ENCODE results near the gene GSS. TPM values are rescaled to one million over a fixed set of nuclear protein-coding genes. Genes with fewer than 3 reads are reported as not detected.

The GSS gene
- total RNA-seq, 4 donors from 2014 or later, result 28.8 to 61.6 (median 47.0) TPM

DNA sequence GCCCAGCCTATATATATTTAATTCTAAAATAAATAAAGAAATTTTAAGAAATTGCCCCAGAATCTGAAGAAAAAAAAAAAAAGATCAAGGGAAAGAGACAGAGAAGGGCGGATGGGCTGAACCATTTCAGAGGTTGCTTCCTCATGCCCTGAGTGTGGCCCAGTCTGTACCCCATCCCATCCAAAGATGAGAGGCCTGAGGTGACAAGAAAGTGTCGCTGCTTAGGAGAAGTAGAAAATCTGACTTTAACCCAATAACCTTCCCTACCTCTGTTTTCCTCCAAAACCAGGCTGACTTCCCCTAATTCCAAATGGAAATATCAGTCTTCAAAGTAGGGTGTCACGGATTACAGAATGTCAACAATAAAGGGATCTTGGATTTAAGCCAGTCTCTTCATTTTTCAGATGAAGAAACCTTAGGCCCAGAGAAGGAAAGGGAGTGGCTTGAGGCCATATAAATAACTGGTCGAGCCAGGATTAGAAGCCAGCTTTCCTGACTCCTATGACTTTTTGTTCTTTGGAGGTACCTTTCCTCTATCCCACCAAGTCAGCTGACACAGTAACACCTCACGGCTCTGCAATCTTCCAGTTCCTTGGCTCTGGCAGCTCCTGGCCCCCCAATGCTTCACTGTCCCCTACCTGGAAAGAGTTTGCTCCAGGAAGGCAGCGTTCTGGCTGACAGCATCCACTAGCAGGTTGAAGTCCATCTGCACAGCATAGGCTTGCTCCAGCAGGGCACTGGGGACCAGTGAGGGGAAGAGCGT is 10.1 kb downstream of the GSS start:
- Histone ChIP-seq H3K27me3 (no peaks in the 10 kb centered on the region), H3K27ac (no peak overlapping the region), H3K4me3 (no peak overlapping the region), H3K9me3 (no peaks in the 10 kb centered on the region), H3K4me1 (no peaks in the 10 kb centered on the region), H3K36me3 (peaks cover 0 to 64% (median 7%) of the 10 kb centered on the region in 3 donors)
- WGBS, 2 donors, result 82 to 86% methylated on average over 7 of the region's 7 CpGs
- DNase-seq (ENCODE audit: low spot score in 2 of 2), result no peak
- TF ChIP-seq POLR2A (IDR thresholded peaks at IDR 0.05) (no peak), EP300 (IDR thresholded peaks at IDR 0.05) (no peak)
- TF ChIP-seq, protein P1, sequence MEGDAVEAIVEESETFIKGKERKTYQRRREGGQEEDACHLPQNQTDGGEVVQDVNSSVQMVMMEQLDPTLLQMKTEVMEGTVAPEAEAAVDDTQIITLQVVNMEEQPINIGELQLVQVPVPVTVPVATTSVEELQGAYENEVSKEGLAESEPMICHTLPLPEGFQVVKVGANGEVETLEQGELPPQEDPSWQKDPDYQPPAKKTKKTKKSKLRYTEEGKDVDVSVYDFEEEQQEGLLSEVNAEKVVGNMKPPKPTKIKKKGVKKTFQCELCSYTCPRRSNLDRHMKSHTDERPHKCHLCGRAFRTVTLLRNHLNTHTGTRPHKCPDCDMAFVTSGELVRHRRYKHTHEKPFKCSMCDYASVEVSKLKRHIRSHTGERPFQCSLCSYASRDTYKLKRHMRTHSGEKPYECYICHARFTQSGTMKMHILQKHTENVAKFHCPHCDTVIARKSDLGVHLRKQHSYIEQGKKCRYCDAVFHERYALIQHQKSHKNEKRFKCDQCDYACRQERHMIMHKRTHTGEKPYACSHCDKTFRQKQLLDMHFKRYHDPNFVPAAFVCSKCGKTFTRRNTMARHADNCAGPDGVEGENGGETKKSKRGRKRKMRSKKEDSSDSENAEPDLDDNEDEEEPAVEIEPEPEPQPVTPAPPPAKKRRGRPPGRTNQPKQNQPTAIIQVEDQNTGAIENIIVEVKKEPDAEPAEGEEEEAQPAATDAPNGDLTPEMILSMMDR (IDR thresholded peaks at IDR 0.05), result no peak

DNA sequence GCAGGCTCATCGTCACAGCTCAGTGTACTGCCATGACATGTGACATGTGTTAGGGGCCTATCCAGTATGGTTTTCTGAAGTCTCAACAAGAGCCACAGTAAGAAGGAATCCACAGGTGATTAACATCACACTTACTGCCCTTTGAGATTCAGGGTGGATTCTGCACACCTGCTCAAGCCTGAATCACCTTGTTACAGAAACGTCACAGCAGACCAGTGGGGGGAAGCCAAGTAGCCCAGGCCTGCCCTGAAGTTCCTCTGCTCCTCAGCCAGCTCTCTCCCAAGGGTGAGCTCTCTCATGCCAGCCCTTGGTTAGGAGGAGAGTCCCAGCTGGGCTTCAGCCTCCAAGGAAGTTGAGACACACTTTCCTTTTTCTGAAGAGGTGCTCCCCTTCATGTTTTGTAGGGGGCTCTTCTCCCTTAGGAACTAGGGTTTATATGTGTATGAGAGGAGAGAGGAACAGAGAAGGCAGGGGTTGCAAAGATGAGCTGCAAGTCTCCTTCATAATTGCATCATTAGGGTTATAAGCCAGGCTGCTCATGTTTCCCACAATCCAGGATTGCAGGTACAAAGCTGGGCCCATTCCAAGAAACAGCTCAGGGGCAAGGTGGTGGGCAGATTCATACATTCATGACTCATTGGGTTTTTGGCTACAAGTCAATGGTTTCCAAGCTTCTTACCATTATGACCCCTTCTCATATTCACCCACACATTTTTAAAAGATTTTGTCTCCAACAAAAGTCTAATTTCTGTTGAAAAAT is 11.6 kb downstream of the GSS start:
- no peak for DNase-seq (ENCODE audit: low spot score in 2 of 2)
- 82 to 88% methylated on average over 2 of the region's 2 CpGs for WGBS, 2 donors
- no peak for TF ChIP-seq POLR2A (IDR thresholded peaks at IDR 0.05)

DNA sequence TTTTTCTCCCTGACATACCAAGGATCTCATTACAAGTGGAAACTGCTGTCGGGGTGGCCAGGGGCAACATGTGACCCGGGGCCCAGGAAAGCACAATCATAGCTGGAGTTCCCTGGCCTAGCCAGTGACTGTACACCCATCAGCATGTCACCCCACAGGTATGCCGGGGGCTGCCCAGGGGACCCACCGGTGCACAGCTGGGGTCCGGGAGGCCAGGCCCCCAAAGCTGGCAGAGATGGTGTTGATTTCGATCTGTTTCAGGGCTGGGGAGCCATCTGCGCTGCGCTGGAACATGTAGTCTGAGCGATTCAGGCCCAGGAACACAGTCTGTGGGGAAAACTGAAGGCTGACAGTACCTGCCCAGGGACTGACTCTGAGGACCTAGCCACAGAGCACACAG is 13.3 kb downstream of the GSS start:
- H3K27ac ChIP-seq, result no peak overlapping the region
- TF ChIP-seq EP300 (IDR thresholded peaks at IDR 0.05) (no peak), POLR2A (IDR thresholded peaks at IDR 0.05) (no peak)
- TF ChIP-seq, protein P1 (IDR thresholded peaks at IDR 0.05), result no peak
- no peak for DNase-seq (ENCODE audit: low spot score in 2 of 2)
- H3K36me3 ChIP-seq, result peaks cover 0 to 70% (median 7%) of the 10 kb centered on the region in 3 donors
- peaks cover 0 to 16% (median 4%) of the 10 kb centered on the region in 4 donors for H3K4me1 ChIP-seq
- no peak overlapping the region for H3K4me3 ChIP-seq
- H3K27me3 ChIP-seq, result no peaks in the 10 kb centered on the region
- no peaks in the 10 kb centered on the region for H3K9me3 ChIP-seq
- WGBS, 2 donors, result 97 to 100% methylated on average over 5 to 6 of the region's 9 CpGs

More for the DNA sequence above, 11.6 kb downstream of the GSS start:
- Histone ChIP-seq H3K4me1 (peaks cover 0 to 3% (median 0%) of the 10 kb centered on the region in 4 donors), H3K27me3 (no peaks in the 10 kb centered on the region), H3K36me3 (peaks cover 0 to 58% (median 7%) of the 10 kb centered on the region in 3 donors), H3K4me3 (no peak overlapping the region), H3K9me3 (no peaks in the 10 kb centered on the region), H3K27ac (no peak overlapping the region)

DNA sequence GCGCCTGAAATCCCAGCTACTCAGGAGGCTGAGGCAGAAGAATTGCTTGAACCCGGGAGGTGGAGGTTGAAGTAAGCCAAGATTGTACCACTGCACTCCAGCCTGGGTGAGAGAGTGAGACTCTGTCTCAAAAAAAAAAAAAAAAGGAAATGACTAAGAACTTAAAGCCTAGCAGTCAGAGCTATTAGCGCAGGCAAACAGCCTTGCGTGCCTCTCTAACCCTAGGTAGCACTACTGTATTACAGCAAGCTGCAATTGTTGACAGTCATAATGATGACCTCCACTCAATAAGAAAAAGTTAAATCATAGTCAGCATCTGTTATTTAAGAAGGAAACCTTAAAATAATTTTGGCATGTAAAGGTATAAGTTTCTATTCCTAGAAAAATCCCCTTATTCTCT is 14.4 kb downstream of the GSS start:
- WGBS, 2 donors, result 80 to 92% methylated on average over 4 of the region's 4 CpGs
- Histone ChIP-seq H3K27ac (no peak overlapping the region), H3K4me1 (peaks cover 0 to 16% (median 4%) of the 10 kb centered on the region in 4 donors), H3K36me3 (peaks cover 0 to 80% (median 7%) of the 10 kb centered on the region in 3 donors), H3K4me3 (no peak overlapping the region), H3K9me3 (no peaks in the 10 kb centered on the region), H3K27me3 (no peaks in the 10 kb centered on the region)
- TF ChIP-seq, protein P1 (IDR thresholded peaks at IDR 0.05), result no peak
- TF ChIP-seq POLR2A (IDR thresholded peaks at IDR 0.05) (no peak), EP300 (IDR thresholded peaks at IDR 0.05) (no peak)
- DNase-seq (ENCODE audit: low spot score in 2 of 2), result no peak

DNA sequence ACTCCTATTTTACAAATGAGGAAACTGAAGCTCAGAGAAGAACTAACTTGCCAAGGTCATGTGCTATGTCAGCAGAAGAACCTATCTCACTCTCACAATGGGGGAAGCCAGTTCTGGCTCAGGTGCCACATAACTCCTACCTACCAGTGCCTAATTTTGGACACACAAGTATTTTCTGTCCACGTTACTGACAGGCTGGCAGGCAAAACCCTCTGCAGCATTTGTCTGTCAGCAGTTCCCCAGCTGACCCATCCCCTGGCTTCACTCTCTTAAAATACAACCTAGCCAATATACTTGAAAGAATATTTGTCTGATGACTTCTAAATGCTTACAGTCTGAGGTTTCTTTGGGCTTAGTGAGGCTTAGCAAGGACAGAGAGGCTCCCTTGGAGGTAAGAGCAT is 15.5 kb downstream of the GSS start:
- no peaks in the 10 kb centered on the region for H3K27me3 ChIP-seq
- no peak for TF ChIP-seq POLR2A (IDR thresholded peaks at IDR 0.05)
- no peak for TF ChIP-seq EP300 (IDR thresholded peaks at IDR 0.05)
- TF ChIP-seq, protein P1 (IDR thresholded peaks at IDR 0.05), result no peak
- DNase-seq (ENCODE audit: low spot score in 2 of 2), result no peak
- H3K4me3 ChIP-seq, result no peak overlapping the region
- peaks cover 0 to 16% (median 4%) of the 10 kb centered on the region in 4 donors for H3K4me1 ChIP-seq
- H3K27ac ChIP-seq, result no peak overlapping the region
- H3K36me3 ChIP-seq, result peaks cover 0 to 80% (median 7%) of the 10 kb centered on the region in 3 donors
- no peaks in the 10 kb centered on the region for H3K9me3 ChIP-seq
- WGBS, 2 donors, result 83 to 96% methylated on average over 1 of the region's 1 CpG
